HepG2 (cell line): ENCODE results near the gene USP36. TPM values are rescaled to one million over a fixed set of nuclear protein-coding genes. Genes with fewer than 3 reads are reported as not detected.

ENCODE experiments used
- CSRNP1 ChIP-seq: sonication (generic); formaldehyde crosslinking; IDR thresholded peaks from 2 replicates; pipeline ENCODE4 v1.8.1; 2023; ENCODE audit warnings: mild to moderate bottlenecking, missing genetic modification reagents
- HDAC2 ChIP-seq: sonication (generic); formaldehyde crosslinking; IDR thresholded peaks from 2 replicates; pipeline ENCODE4 v1.4.0; 2020; ENCODE audit warnings: missing genetic modification reagents
- KAT8 ChIP-seq: IDR thresholded peaks from 2 replicates; pipeline ENCODE4 v1.6.1; 2016; ENCODE audit warnings: missing genetic modification reagents, missing compliant biosample characterization
- MED1 ChIP-seq: sonication (generic); formaldehyde crosslinking; IDR thresholded peaks from 2 replicates; pipeline ENCODE4 v1.4.0; 2020; ENCODE audit warnings: missing genetic modification reagents
- ZBTB38 ChIP-seq: sonication (generic); formaldehyde crosslinking; IDR thresholded peaks from 2 replicates; pipeline ENCODE4 v1.5.1; 2020; ENCODE audit warnings: mild to moderate bottlenecking, missing genetic modification reagents
- ZBTB7B ChIP-seq: sonication (generic); formaldehyde crosslinking; IDR thresholded peaks from 2 replicates; pipeline ENCODE4 v1.4.0; 2020; ENCODE audit warnings: missing genetic modification reagents
- ZFP37 ChIP-seq: sonication (generic); formaldehyde crosslinking; IDR thresholded peaks from 2 replicates; pipeline ENCODE4 v1.4.0; 2020; ENCODE audit warnings: missing genetic modification reagents, borderline replicate concordance
- ZNF274 ChIP-seq: sonication (generic); formaldehyde crosslinking; IDR thresholded peaks from 2 replicates; pipeline ENCODE4 v1.5.1; 2020; ENCODE audit warnings: mild to moderate bottlenecking, missing genetic modification reagents
- ZNF598 ChIP-seq: sonication (generic); formaldehyde crosslinking; IDR thresholded peaks from 2 replicates; pipeline ENCODE4 v1.5.1; 2020; ENCODE audit warnings: mild to moderate bottlenecking, missing genetic modification reagents, borderline replicate concordance
- ZNF687 ChIP-seq: sonication (generic); formaldehyde crosslinking; IDR thresholded peaks from 2 replicates; pipeline ENCODE4 v1.5.1; 2020; ENCODE audit warnings: mild to moderate bottlenecking, missing genetic modification reagents, moderate library complexity
- polyA plus RNA-seq, 8 experiments: library from polyadenylated mRNA; depleted of rRNA in 3 of 8; stranded (reverse) in 7 of 8; unstranded in 1 of 8; fragments of >200 nt; fragmentation: Illumina TruSeq in 4 of 8; extraction: Trizol in 4 of 8; gene quantifications; 2 replicates each; pipeline versions ENCODE4 v1.2.1 to v1.2.3, GENCODE V29; 2011 to 2016; ENCODE audit warnings: low read depth in 4 of 8, missing spikeins in 1 of 8, mixed read lengths in 1 of 8; ENCODE audit not compliant: insufficient read depth in 1 of 8
- total RNA-seq, 5 experiments: library from RNA; depleted of rRNA; stranded (reverse); fragments of >200 nt; fragmentation: Illumina TruSeq; extraction: Trizol; gene quantifications; 2 replicates each; pipeline ENCODE4 v1.2.3, GENCODE V29; 2016; ENCODE audit warnings: low read depth in 1 of 5

USP36 gene
- total and polyA plus RNA-seq, 2 of the 13 experiments (the other 11 are each of a cell fraction or from before 2014, with no cell fraction given), result 29.6 to 45.9 TPM

- TF ChIP-seq CSRNP1 (CRISPR knock-in tag) (0 out of 2 replicates have a peak, but pooled peaks have one; percentile 32), ZNF274 (CRISPR knock-in tag) (0 out of 2 replicates have a peak, but pooled peaks have one; percentile 35), ZNF598 (0 out of 2 replicates have a peak, but pooled peaks have one; percentile 38), ZNF687 (CRISPR knock-in tag) (peak; percentile 29; the same call in 1 of the 2 replicates), KAT8 (0 out of 2 replicates have a peak, but pooled peaks have one; percentile 7), MED1 (CRISPR knock-in tag) (0 out of 2 replicates have a peak, but pooled peaks have one; percentile 6), HDAC2 (CRISPR knock-in tag) (peak; percentile 4; the same call in 1 of the 2 replicates), ZBTB7B (CRISPR knock-in tag) (0 out of 2 replicates have a peak, but pooled peaks have one; percentile 16), ZBTB38 (CRISPR knock-in tag) (peak; percentile 95), ZFP37 (CRISPR knock-in tag) (0 out of 2 replicates have a peak, but pooled peaks have one; percentile 57)
Measured at GRCh38 chr17:78751000-78751399, 89.6 kb downstream of the USP36 start (continued).
